ENCODE results near the gene TMEM59L.

Gene TMEM59L

DNA sequence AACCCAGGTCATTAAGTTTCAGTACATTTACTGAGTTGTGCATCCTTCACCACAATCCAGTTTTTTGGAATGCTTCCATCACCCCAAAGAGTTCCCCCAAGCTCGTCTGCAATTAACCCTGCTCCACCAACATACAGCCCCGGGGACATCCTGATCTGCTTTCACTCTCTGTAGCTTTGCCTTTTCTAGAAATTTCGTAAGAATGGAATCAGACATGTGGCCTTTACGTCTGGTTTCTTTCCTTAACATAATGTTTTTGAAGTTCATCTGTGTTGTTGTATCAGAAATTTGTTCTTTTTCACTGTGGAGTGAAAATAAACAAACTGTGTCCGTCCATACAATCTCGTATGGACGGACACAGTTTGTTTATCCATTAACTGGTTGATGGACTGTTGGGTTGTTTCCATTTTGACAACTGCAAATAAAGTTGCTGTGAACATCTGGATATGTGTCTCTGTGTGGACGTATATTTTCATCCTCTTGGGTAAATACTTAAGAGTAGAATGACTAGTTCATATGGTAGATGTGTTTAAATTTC, 27.1 kb downstream of the TMEM59L start:
- no peak for DNase-seq

GRCh38 chr19:18644196-18645034, 31.7 kb downstream of the TMEM59L start:
- DNase-seq, result no peak

DNA sequence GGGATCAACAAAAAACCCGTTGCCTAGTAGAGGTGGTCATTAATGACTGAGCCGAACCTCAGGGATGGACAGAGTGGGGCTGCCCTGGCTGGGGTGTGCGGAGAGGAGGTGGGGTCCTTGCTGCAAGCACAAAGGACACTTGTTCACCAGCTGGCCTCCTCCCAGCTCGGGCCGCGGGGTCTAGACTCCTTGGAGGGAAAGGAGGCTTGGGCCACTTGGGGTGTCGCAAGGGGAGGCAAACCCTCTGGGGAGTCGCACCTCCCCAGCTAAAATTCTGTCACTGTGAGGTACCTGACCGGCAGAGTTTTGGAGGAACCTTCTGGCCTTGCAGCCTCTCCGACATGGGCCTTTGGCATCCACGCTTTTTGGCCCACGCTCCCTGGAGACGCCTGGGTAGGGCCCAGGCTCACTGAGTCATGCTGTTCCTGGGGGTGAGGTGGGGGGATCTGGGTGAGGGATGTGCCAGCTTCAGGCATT, 32.4 kb downstream of the TMEM59L start:
- DNase-seq, result no peak

DNA sequence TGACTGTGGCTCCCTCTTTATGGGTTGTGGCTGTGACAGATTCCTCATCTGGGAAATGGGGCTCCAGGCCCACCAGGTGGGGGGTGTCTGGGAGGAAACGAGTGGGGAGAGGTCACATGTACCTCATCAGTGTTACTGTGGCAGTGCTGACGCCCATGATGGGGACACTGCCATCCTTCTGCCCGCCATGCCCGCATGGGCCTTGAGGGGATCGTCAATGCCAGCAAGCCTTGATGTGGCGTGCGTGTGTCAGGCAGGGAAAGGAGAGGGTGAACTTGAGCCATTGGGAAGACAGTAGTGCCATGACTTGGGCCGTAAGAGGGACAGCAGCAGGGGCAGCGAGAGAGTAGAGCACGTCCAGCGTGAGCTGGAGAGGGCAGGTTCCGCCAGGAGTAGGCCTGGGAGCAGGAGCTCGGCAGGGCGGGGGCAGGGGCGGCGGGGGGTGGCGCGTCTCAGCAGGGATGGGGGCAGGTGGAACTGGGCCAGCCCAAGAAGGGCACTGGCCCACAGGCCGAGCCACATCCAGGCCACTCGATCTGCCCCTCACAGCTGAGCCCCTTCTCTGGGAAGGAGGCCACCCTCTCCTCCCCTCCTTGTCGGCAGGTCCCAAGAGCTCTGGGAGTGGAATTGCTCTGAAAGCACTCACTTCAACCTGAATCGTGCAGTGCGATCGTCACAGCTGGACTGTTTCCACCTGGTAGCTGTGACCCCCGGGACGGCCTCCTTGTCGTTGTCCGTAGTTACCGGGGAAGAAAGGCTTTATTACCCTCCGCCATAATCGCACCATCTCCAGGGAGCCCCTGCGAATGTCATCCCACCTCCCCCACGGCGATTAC, 34.1 kb downstream of the TMEM59L start:
- DNase-seq, result no peak

- no peak for DNase-seq
These were observed 34.7 kb downstream of the TMEM59L start for GRCh38 chr19:18647371-18647767.

GRCh38 chr19:18647807-18648206, 35.1 kb downstream of the TMEM59L start:
- no peak for DNase-seq

GRCh38 chr19:18648973-18649315, 36.3 kb downstream of the TMEM59L start:
- DNase-seq, result no peak

DNA sequence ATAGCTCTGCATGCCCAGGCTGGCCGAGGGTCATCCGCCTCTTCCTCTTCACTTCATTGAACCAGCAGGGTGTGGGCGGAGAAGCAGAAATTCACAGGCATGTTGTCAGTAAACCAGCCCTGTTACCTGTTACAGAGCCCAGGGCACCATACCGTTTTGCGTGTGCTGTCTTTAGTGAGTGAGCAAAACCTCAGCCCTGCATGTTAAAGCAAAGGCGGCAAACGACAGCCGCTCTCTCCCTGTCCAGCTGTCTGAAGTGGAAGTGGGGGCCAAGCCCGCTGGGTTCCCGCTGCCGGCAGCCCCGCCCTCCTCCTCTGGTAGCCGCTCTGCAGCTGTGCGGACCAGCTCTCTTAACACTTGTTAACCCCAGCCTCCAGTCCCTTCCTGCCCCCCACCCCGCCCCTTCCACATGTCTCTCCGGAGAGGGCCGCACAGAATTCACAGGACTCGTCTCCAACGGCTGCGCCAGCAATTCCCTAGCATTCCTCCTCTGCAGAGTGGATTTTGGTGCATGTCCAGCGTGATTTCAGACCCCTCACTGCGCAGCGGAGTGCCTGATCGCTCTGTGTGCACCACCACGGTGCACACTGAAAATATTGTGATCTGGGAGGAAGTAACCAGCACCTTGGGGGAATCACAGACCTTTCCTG, 36.8 kb downstream of the TMEM59L start:
- DNase-seq, result no peak

GRCh38 chr19:18650021-18650390, 37.3 kb downstream of the TMEM59L start:
- no peak for DNase-seq

- peak; percentile 35 for DNase-seq
These were observed 37.9 kb downstream of the TMEM59L start for GRCh38 chr19:18650468-18651041.

GRCh38 chr19:18651300-18651699, 38.6 kb downstream of the TMEM59L start:
- no peak for DNase-seq

GRCh38 chr19:18651733-18652132, 39.1 kb downstream of the TMEM59L start:
- no peak for DNase-seq

- no peak for DNase-seq
These were observed 41.2 kb downstream of the TMEM59L start for GRCh38 chr19:18653853-18654252.

- DNase-seq, result no peak
These were observed 41.8 kb downstream of the TMEM59L start for GRCh38 chr19:18654469-18654868.

GRCh38 chr19:18655173-18655844, 42.6 kb downstream of the TMEM59L start:
- DNase-seq, result no peak

- no peak for DNase-seq
These were observed 43.8 kb downstream of the TMEM59L start for GRCh38 chr19:18656337-18657086.

DNA sequence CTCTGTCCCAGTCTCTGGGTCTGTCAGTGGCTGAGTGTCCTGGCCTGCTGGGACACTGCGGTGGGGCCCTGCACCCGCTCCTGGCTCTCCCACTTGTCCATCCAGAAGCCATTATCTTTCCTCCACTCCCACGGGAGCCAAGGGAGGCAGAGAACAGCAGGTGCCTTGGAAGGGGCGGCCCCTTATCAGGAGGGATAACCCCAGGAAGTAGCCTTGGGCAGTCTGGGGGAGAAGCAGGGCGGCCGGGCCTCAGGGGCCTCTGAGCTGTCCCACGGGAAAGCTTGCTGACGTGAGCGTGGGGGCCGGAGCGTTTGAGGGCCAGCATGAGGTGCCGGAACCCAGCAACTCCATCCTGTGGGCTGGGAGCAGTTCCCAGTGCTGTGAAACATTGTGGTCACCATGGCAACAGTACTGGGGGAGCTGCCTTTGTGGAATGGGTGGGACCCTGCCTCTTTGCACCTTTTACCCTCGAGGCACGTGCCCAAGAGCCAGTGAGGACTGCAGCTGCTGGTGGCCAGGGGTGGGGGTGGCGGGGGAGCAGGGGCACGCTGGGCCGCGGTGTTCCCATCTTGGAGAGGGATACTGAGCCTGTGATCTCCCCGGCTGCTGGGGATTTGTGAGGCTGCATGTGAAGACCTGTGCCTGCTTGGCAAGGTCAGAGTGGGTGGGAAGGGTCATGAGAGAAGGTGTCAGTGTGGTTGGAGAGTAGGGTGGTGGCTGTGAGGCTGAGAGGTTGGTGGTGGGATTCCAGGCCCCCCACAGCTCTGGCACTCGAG, 45.1 kb downstream of the TMEM59L start:
- no peak for DNase-seq

GRCh38 chr19:18658366-18658855, 45.7 kb downstream of the TMEM59L start:
- DNase-seq, result no peak

- no peak for DNase-seq
These were observed 46.8 kb downstream of the TMEM59L start for GRCh38 chr19:18659281-18660050.
